LHCN-M2 (cell line): Measurements from ENCODE around the gene POLD2. TPM values are rescaled to one million over a fixed set of nuclear protein-coding genes. Genes with fewer than 3 reads are reported as not detected.

Experiments
- DNase-seq: peaks from one replicate; pipeline ENCODE4 v3.0.0-alpha.2; 2012; ENCODE audit warnings: low read depth
- total RNA-seq: library from RNA; depleted of rRNA; stranded (reverse); fragments of >200 nt; gene quantifications from 2 replicates; pipeline ENCODE4 v1.2.3, GENCODE V29; 2014

Gene POLD2
- total RNA-seq, 1 experiment from 2014 or later: 193 TPM

GRCh38 chr7:44152971-44153947 is 29.9 kb upstream of the POLD2 start:
- DNase-seq: no peak

- DNase-seq: no peak
These were observed 28.6 kb upstream of the POLD2 start for GRCh38 chr7:44151956-44152355.

GRCh38 chr7:44150966-44151941 is 27.9 kb upstream of the POLD2 start:
- no peak for DNase-seq

- DNase-seq: peak; percentile 39
These were observed 27.1 kb upstream of the POLD2 start for GRCh38 chr7:44150466-44150832.

- DNase-seq: no peak
These were observed 26.5 kb upstream of the POLD2 start for GRCh38 chr7:44149571-44150465.

GRCh38 chr7:44148961-44149536 is 25.7 kb upstream of the POLD2 start:
- DNase-seq: no peak

- no peak for DNase-seq
These were observed 24.8 kb upstream of the POLD2 start for GRCh38 chr7:44148166-44148565.

- no peak for DNase-seq
These were observed 24.0 kb upstream of the POLD2 start for GRCh38 chr7:44147026-44147991.

GRCh38 chr7:44145969-44146911 is 22.9 kb upstream of the POLD2 start:
- no peak for DNase-seq

GRCh38 chr7:44145479-44145968 is 22.2 kb upstream of the POLD2 start:
- no peak for DNase-seq

GRCh38 chr7:44144968-44145478 is 21.7 kb upstream of the POLD2 start:
- no peak for DNase-seq

GRCh38 chr7:44144426-44144967 is 21.1 kb upstream of the POLD2 start:
- no peak for DNase-seq

GRCh38 chr7:44143646-44144250 is 20.4 kb upstream of the POLD2 start:
- DNase-seq: no peak

- no peak for DNase-seq
These were observed 18.7 kb upstream of the POLD2 start for GRCh38 chr7:44142028-44142427.

GRCh38 chr7:44141221-44141850 is 18.0 kb upstream of the POLD2 start, which contains the start of gene MYL7:
TSS of gene MYL7 (minus strand) at chr7:44141332. CDS start at chr7:44141305, 27 bp downstream.
- no peak for DNase-seq

GRCh38 chr7:44140341-44140740 is 17.0 kb upstream of the POLD2 start:
- no peak for DNase-seq
